SK-MEL-5 (cell line): ENCODE data around the gene AUNIP. TPM values are rescaled to one million over a fixed set of nuclear protein-coding genes. Genes with fewer than 3 reads are reported as not detected.

ENCODE experiments used
- DNase-seq: peaks from one replicate; pipeline ENCODE4 v3.0.0-alpha.2; 2016; ENCODE audit warnings: low read depth, low spot score
- in situ Hi-C: cut with HindIII; loops from 2 replicates; pipeline ENCODE4 v1.10.0; 2016; ENCODE audit warnings: low sequenced_read_pairs, high pct_unique_total_duplicates, low pct_unique_long_range_greater_than_20kb
- polyA plus RNA-seq, 2 experiments: library from polyadenylated mRNA; depleted of rRNA; stranded (reverse); fragments of >200 nt; gene quantifications; 2 replicates each; pipeline ENCODE4 v1.2.3, GENCODE V29; 2015
- total RNA-seq: library from RNA; depleted of rRNA; stranded (reverse); fragments of >200 nt; shearing (Covaris generic); gene quantifications from 2 replicates; pipeline ENCODE4 v1.2.3, GENCODE V29; 2014; rRNA removed

AUNIP gene
- total RNA-seq: 6.6 and 7.0 TPM in 2 replicates
- polyA plus RNA-seq (2015; cell fraction: cytosol; rRNA removed): 6.2 and 7.9 TPM in 2 replicates
- 5.2 and 5.8 TPM in 2 replicates for polyA plus RNA-seq (2015; cell fraction: nucleus; rRNA removed)

GRCh38 chr1:25858906-25859789 is at the start of gene AUNIP:
TSS of gene AUNIP (minus strand) at chr1:25859457. CDS start at chr1:25859357, 100 bp downstream.
- DNase-seq: peak; percentile 81
- in situ Hi-C loops: no loop called here

- no peak for DNase-seq
- in situ Hi-C loops: no loop called here
Observed at GRCh38 chr1:25909040-25909439, 49.8 kb upstream of the AUNIP start.

- in situ Hi-C loops: no loop called here
- DNase-seq: no peak
Observed at GRCh38 chr1:25908161-25908560, 48.9 kb upstream of the AUNIP start.

GRCh38 chr1:25907601-25908000 is 48.3 kb upstream of the AUNIP start:
- no peak for DNase-seq
- in situ Hi-C loops: no loop called here

- no peak for DNase-seq
- in situ Hi-C loops: no loop called here
Observed at GRCh38 chr1:25906644-25907300, 47.5 kb upstream of the AUNIP start.

- DNase-seq: peak; percentile 82
- in situ Hi-C loops: no loop called here
Observed at GRCh38 chr1:25905680-25906643, 46.7 kb upstream of the AUNIP start, which contains the start of gene STMN1. TSS of gene STMN1 (minus strand) at chr1:25906419. CDS start at chr1:25904676, 1,743 bp downstream.

- DNase-seq: peak; percentile 88
- in situ Hi-C loops: no loop called here
Observed at GRCh38 chr1:25904943-25905679, 45.9 kb upstream of the AUNIP start.

- in situ Hi-C loops: no loop called here
- DNase-seq: no peak
Observed at GRCh38 chr1:25903986-25904385, 44.7 kb upstream of the AUNIP start.

GRCh38 chr1:25902462-25902861 is 43.2 kb upstream of the AUNIP start:
- DNase-seq: peak; percentile 84
- in situ Hi-C loops: no loop called here

- peak; percentile 77 for DNase-seq
- in situ Hi-C loops: no loop called here
Observed at GRCh38 chr1:25900219-25900618, 41.0 kb upstream of the AUNIP start.

GRCh38 chr1:25899792-25900191 is 40.5 kb upstream of the AUNIP start:
- in situ Hi-C loops: no loop called here

GRCh38 chr1:25898223-25899015 is 39.2 kb upstream of the AUNIP start:
- in situ Hi-C loops: no loop called here

More at GRCh38 chr1:25899792-25900191, 40.5 kb upstream of the AUNIP start:
- no peak for DNase-seq

GRCh38 chr1:25897754-25898153 is 38.5 kb upstream of the AUNIP start:
- in situ Hi-C loops: no loop called here
- no peak for DNase-seq

More at GRCh38 chr1:25898223-25899015, 39.2 kb upstream of the AUNIP start:
- no peak for DNase-seq

GRCh38 chr1:25896266-25896665 is 37.0 kb upstream of the AUNIP start:
- in situ Hi-C loops: no loop called here
- no peak for DNase-seq

- in situ Hi-C loops: no loop called here
- DNase-seq: peak; percentile 88
Observed at GRCh38 chr1:25895365-25895990, 36.2 kb upstream of the AUNIP start.

- DNase-seq: no peak
- in situ Hi-C loops: no loop called here
Observed at GRCh38 chr1:25893116-25893515, 33.9 kb upstream of the AUNIP start.
